CD4-positive, CD25-positive, alpha-beta regulatory T cell (primary cell): ENCODE data around the gene CTBP2. TPM values are rescaled to one million over a fixed set of nuclear protein-coding genes. Genes with fewer than 3 reads are reported as not detected.

Experiments
- ATAC-seq, 2 donors: fragments of 150-1000 bp; cut with Tn5 transposase; one replicate each; pipeline ENCODE4 v1.10.0; 2021; ENCODE audit warnings: low read depth in 2 of 2, moderate number of reproducible peaks in 2 of 2, moderate library complexity in 1 of 2
- DNase-seq, 3 donors: peaks; one replicate each; pipeline versions ENCODE4 v3.0.0 to v3.0.0-alpha.2; 2012 to 2022; ENCODE audit warnings: mixed read lengths in 1 of 3
- H3K27ac ChIP-seq: one replicate; pipeline ENCODE4 v1.7.0; 2013; ENCODE audit warnings: mild to moderate bottlenecking, low read length; ENCODE audit not compliant: insufficient read depth, poor library complexity, severe bottlenecking
- H3K27me3 ChIP-seq: one replicate; pipeline ENCODE4 v1.7.0; 2013; ENCODE audit warnings: low read length; ENCODE audit not compliant: control insufficient read depth, insufficient read depth
- H3K36me3 ChIP-seq: one replicate; pipeline ENCODE4 v1.7.0; 2013; ENCODE audit warnings: mild to moderate bottlenecking, low read length, moderate library complexity; ENCODE audit not compliant: control insufficient read depth, insufficient read depth
- H3K4me1 ChIP-seq: 2 replicates; pipeline ENCODE4 v1.7.0; 2013; ENCODE audit warnings: mild to moderate bottlenecking, low read length; ENCODE audit not compliant: insufficient read depth, control insufficient read depth, poor library complexity, severe bottlenecking
- H3K4me3 ChIP-seq: one replicate; pipeline ENCODE4 v1.7.0; 2013; ENCODE audit warnings: low read depth, mild to moderate bottlenecking, low read length, moderate library complexity
- H3K9me3 ChIP-seq, 2 experiments: 1 replicate in 1 of 2; 2 replicates in 1 of 2; pipeline ENCODE4 v1.7.0; 2013; ENCODE audit warnings: low read length in 2 of 2, mild to moderate bottlenecking in 1 of 2, moderate library complexity in 1 of 2; ENCODE audit not compliant: control insufficient read depth in 2 of 2
- H3K27ac Mint-ChIP-seq, 3 donors: one replicate each; pipeline ENCODE4 v1.8.0; 2020 to 2022; ENCODE audit warnings: mild to moderate bottlenecking in 3 of 3, mixed read lengths in 3 of 3, moderate library complexity in 2 of 3
- H3K27me3 Mint-ChIP-seq: one replicate; pipeline ENCODE4 v1.8.0; 2022; ENCODE audit warnings: mild to moderate bottlenecking, mixed read lengths
- H3K36me3 Mint-ChIP-seq: one replicate; pipeline ENCODE4 v1.8.0; 2020; ENCODE audit warnings: mixed read lengths
- H3K4me1 Mint-ChIP-seq, 4 donors: one replicate each; pipeline ENCODE4 v1.8.0; 2020 to 2022; ENCODE audit warnings: mixed read lengths in 4 of 4, mild to moderate bottlenecking in 1 of 4
- H3K4me3 Mint-ChIP-seq, 4 donors: one replicate each; pipeline ENCODE4 v1.8.0; 2020 to 2022; ENCODE audit warnings: mild to moderate bottlenecking in 4 of 4, mixed read lengths in 4 of 4, moderate library complexity in 3 of 4
- H3K9me3 Mint-ChIP-seq, 7 donors: one replicate each; pipeline ENCODE4 v1.8.0; 2020 to 2022; ENCODE audit warnings: mixed read lengths in 7 of 7, mild to moderate bottlenecking in 3 of 7, moderate library complexity in 2 of 7
- polyA plus RNA-seq, 4 donors: library from polyadenylated mRNA; unstranded; fragments of 300-500 nt; fragmentation: Illumina TruSeq; gene quantifications; one replicate each; pipeline ENCODE4 v1.2.3, GENCODE V29; 2021
- total RNA-seq: library from RNA; stranded (reverse); gene quantifications from one replicate; pipeline ENCODE4 v1.2.3, GENCODE V29; 2022

Gene CTBP2
- total and polyA plus RNA-seq, 5 donors from 2014 or later = 0.10 to 0.49 (median 0.13) TPM; not detected in 2

DNA sequence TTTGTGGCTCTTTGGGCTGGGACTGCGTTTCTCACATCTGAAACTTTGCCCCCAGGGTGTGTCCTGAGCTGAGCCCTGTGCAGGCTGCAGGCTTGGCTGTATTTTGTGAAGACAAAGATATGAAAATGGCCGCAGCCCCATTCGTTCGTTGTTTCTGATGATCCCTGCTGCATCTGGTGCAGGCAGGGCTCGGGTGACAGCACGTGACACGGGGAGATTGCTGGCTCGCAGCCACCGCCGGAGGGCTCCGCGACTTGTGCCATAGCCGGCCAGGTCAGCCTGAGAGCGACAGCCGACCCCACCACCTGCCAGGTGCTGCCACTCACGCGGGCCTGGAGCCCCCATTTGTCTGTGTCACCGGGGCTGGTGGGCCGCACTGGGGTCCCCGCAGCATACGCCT lies 137.1 kb downstream of the CTBP2 start:
- H3K36me3 Mint-ChIP-seq = no peaks in the 10 kb centered on the region
- no peak for DNase-seq
- no peak overlapping the region for H3K27ac Mint-ChIP-seq
- H3K4me3 ChIP-seq = no peak overlapping the region
- H3K9me3 ChIP-seq = no peaks in the 10 kb centered on the region
- peaks cover 5% of the 10 kb centered on the region for H3K27me3 Mint-ChIP-seq
- peaks cover 0 to 6% (median 0%) of the 10 kb centered on the region in 7 donors for H3K9me3 Mint-ChIP-seq
- no peaks in the 10 kb centered on the region for H3K36me3 ChIP-seq
- H3K4me3 Mint-ChIP-seq = no peak overlapping the region
- no peaks in the 10 kb centered on the region for H3K27me3 ChIP-seq
- no peaks in the 10 kb centered on the region for H3K4me1 Mint-ChIP-seq
- H3K27ac ChIP-seq = no peak overlapping the region
- no peaks in the 10 kb centered on the region for H3K4me1 ChIP-seq
- ATAC-seq = no peak

DNA sequence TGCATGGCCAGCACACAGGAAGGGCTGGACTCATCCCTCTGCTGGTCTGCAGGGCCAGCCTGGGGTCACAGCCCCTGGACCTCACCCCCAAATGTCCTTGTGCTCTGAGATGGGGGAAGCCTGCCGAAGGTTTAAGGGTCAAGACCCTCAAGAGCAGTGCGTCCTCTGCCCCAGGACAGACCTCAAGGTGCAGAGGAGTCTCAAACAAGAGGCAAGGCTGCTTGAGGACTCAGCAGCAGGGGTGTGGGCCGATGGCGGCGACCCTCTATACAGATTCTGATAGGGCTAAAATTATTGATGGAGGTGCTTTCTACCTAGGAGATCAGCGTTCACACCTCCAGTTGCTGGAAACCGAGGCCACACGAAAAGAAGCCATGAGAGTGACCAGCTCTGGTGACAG lies 137.7 kb downstream of the CTBP2 start:
- H3K4me3 ChIP-seq = no peak overlapping the region
- Mint-ChIP-seq H3K4me1 (no peaks in the 10 kb centered on the region), H3K4me3 (no peak overlapping the region), H3K27me3 (peaks cover 5% of the 10 kb centered on the region), H3K27ac (no peak overlapping the region), H3K36me3 (no peaks in the 10 kb centered on the region), H3K9me3 (peaks cover 0 to 6% (median 0%) of the 10 kb centered on the region in 7 donors)
- no peak for ATAC-seq
- H3K27me3 ChIP-seq = no peaks in the 10 kb centered on the region
- no peaks in the 10 kb centered on the region for H3K9me3 ChIP-seq
- no peaks in the 10 kb centered on the region for H3K36me3 ChIP-seq
- H3K27ac ChIP-seq = no peak overlapping the region
- H3K4me1 ChIP-seq = no peaks in the 10 kb centered on the region
- DNase-seq = no peak

DNA sequence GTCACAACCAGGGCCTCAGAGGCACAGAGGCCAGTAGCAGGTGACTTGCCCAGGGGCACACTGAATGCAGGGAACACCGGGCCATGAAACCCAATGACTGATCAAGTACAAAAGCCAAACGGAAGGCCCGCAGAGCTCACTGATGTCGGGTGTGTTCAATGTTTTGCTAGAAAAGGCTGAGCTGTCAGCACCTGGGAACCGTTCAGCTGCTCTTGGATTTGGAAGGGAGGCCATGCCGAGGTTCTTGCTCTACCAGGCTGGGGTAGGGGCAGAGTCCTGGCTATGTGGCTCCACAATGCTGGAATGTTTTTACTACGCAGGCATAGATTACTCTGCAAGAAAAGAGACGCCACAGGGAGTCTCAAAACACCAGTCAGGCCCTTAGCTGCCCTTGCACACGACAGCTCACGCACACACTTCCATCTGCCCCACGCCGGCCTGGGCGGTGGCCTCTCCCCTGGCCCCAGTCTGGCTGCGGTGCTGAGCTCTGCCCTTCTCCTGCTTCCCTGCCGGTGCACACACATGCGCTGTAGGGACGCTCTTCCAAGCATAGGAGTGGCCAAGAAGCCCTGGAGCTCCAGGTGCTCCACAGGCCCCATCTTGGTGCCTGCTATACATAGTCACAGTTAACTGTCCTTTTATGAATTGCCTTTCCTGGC lies 138.5 kb downstream of the CTBP2 start:
- ATAC-seq = no peak
- Histone ChIP-seq H3K4me1 (no peaks in the 10 kb centered on the region), H3K4me3 (no peak overlapping the region), H3K27me3 (no peaks in the 10 kb centered on the region), H3K36me3 (no peaks in the 10 kb centered on the region), H3K27ac (no peak overlapping the region), H3K9me3 (no peaks in the 10 kb centered on the region)
- Mint-ChIP-seq H3K9me3 (peaks cover 0 to 6% (median 0%) of the 10 kb centered on the region in 7 donors), H3K27me3 (peaks cover 10% of the 10 kb centered on the region), H3K27ac (no peak overlapping the region), H3K4me1 (no peaks in the 10 kb centered on the region), H3K4me3 (no peak overlapping the region), H3K36me3 (no peaks in the 10 kb centered on the region)
- no peak for DNase-seq

GRCh38 chr10:125020871-125021270 lies 139.5 kb downstream of the CTBP2 start:
- H3K4me1 ChIP-seq = no peaks in the 10 kb centered on the region
- Mint-ChIP-seq H3K9me3 (peaks cover 0 to 6% (median 0%) of the 10 kb centered on the region in 7 donors), H3K36me3 (no peaks in the 10 kb centered on the region), H3K4me3 (no peak overlapping the region), H3K27ac (no peak overlapping the region), H3K4me1 (no peaks in the 10 kb centered on the region), H3K27me3 (peaks cover 10% of the 10 kb centered on the region)
- no peak for DNase-seq
- no peak for ATAC-seq
- no peaks in the 10 kb centered on the region for H3K27me3 ChIP-seq
- no peaks in the 10 kb centered on the region for H3K36me3 ChIP-seq
- H3K4me3 ChIP-seq = no peak overlapping the region
- H3K27ac ChIP-seq = no peak overlapping the region
- H3K9me3 ChIP-seq = no peaks in the 10 kb centered on the region

DNA sequence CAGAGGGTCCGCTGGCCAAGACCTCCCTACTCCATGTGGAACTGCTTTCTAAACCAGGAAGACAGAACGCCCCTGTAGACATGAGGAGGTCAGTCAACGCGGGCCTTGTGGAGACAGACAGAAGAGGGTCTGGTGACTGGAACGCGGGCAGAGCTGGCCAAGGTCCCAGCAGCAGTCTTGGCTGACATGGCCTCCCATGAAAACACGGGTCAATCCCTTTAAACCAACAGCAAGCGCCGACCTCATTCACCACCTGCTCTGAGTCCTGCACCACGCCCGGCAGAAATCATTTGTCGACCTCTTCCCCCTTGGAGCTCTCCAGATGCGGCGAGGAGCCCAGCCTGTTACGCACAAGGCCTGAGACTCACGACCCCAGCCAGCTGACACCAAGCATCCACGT lies 140.0 kb downstream of the CTBP2 start:
- no peaks in the 10 kb centered on the region for H3K4me1 ChIP-seq
- H3K27ac ChIP-seq = no peak overlapping the region
- no peak overlapping the region for H3K4me3 Mint-ChIP-seq
- no peak overlapping the region for H3K27ac Mint-ChIP-seq
- ATAC-seq = no peak
- peaks cover 10% of the 10 kb centered on the region for H3K27me3 Mint-ChIP-seq
- H3K36me3 Mint-ChIP-seq = no peaks in the 10 kb centered on the region
- no peak for DNase-seq
- H3K9me3 ChIP-seq = no peaks in the 10 kb centered on the region
- H3K27me3 ChIP-seq = no peaks in the 10 kb centered on the region
- H3K4me1 Mint-ChIP-seq = no peaks in the 10 kb centered on the region
- H3K4me3 ChIP-seq = no peak overlapping the region
- no peaks in the 10 kb centered on the region for H3K36me3 ChIP-seq
- H3K9me3 Mint-ChIP-seq = peaks cover 0 to 6% (median 0%) of the 10 kb centered on the region in 7 donors

DNA sequence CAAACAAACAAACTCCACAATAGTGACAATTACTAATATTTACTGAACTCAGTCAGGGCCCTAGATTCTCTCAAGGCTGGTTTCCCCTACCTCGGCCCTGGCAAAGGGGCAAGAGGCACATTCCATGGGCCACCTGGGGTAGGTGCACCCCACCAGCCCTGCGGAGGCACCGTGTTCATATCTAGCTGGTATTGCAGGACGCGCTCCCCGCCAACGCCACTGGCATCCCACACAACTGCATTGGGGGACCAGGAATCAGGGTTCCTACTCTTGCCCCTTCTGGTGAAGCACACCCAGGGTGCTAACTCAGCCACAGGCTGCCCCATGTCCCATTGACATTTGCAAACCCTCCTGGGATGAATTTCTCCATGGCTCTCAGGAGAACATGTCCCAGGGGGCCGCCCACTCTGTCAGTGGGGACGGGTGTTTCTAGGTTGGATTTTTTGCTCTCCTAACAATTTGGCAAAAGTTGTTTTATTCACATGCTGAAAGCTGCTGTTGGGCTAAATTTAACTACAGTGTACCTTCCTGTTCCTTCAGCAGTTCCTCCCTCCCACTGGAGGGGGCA lies 141.7 kb downstream of the CTBP2 start:
- no peaks in the 10 kb centered on the region for H3K36me3 Mint-ChIP-seq
- peaks cover 0 to 6% (median 0%) of the 10 kb centered on the region in 7 donors for H3K9me3 Mint-ChIP-seq
- H3K4me3 Mint-ChIP-seq = no peak overlapping the region
- no peaks in the 10 kb centered on the region for H3K9me3 ChIP-seq
- DNase-seq = no peak
- H3K4me1 ChIP-seq = peaks cover 2% of the 10 kb centered on the region
- no peak overlapping the region for H3K4me3 ChIP-seq
- H3K27ac Mint-ChIP-seq = no peak overlapping the region
- H3K27ac ChIP-seq = no peak overlapping the region
- peaks cover 10% of the 10 kb centered on the region for H3K27me3 Mint-ChIP-seq
- H3K4me1 Mint-ChIP-seq = no peaks in the 10 kb centered on the region
- H3K36me3 ChIP-seq = no peaks in the 10 kb centered on the region
- no peaks in the 10 kb centered on the region for H3K27me3 ChIP-seq
- no peak for ATAC-seq

DNA sequence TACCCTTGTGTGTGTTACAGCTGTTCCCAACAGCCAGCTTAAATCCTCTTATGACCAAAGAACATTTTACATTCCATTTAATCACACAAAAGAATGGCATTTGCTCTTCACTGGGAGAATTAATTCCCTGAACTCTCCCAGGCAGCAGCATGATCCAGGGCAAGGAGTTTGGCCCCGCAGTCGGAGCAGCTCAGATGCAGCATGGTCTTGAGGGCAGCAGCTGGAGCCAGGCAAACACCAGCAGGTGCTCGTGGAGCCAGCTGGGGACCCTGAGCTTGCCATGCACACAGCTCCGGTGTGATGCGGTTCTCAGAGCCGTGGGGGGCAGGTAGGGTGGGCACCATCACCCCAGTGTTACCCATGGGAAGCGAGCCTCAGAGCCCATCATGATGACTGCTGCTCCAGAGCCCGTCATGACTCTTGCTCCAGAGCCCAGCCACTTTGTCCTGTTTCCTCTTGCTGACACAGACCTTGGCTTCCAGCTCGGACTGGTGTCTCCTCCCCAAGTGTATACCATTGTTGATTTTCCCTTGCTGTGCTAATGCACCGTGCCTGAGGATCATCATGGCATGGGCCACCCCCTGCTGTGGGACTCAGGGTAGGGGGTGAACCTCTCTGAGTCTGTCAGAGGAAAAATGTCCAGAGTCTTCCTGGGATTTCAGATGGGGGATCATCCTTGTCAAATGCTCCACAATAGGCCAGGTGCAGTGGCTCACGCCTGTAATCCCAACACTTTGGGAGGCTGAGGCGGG lies 142.6 kb downstream of the CTBP2 start:
- H3K27me3 ChIP-seq = no peaks in the 10 kb centered on the region
- H3K9me3 ChIP-seq = no peaks in the 10 kb centered on the region
- DNase-seq = no peak
- H3K4me1 Mint-ChIP-seq = no peaks in the 10 kb centered on the region
- H3K36me3 Mint-ChIP-seq = no peaks in the 10 kb centered on the region
- peaks cover 2% of the 10 kb centered on the region for H3K4me1 ChIP-seq
- no peak overlapping the region for H3K27ac Mint-ChIP-seq
- H3K27me3 Mint-ChIP-seq = peaks cover 6% of the 10 kb centered on the region
- H3K27ac ChIP-seq = no peak overlapping the region
- no peak overlapping the region for H3K4me3 Mint-ChIP-seq
- H3K9me3 Mint-ChIP-seq = peaks cover 0 to 6% (median 0%) of the 10 kb centered on the region in 7 donors
- H3K36me3 ChIP-seq = no peaks in the 10 kb centered on the region
- ATAC-seq = no peak
- no peak overlapping the region for H3K4me3 ChIP-seq
